Kasumi-1 (cell line): ENCODE data around the gene RITA1.
A peak's percentile ranks its signal among the peaks of the same experiment; 100 is the strongest.

ENCODE experiments used
- DNase-seq, 2 experiments: peaks; one replicate each; lab custom pipeline; 2025; lab: John Stamatoyannopoulos, UW

RITA1 gene

GRCh38 chr12:113174461-113175384 lies 10.8 kb upstream of the RITA1 start:
- DNase-seq, result peak; percentile 40 to 48

- no peak for DNase-seq
Observed at GRCh38 chr12:113179023-113179422, 6.5 kb upstream of the RITA1 start.

GRCh38 chr12:113180333-113180732 lies 5.2 kb upstream of the RITA1 start:
- no peak for DNase-seq

- no peak for DNase-seq
Observed at GRCh38 chr12:113181975-113182374, 3.5 kb upstream of the RITA1 start.

DNA sequence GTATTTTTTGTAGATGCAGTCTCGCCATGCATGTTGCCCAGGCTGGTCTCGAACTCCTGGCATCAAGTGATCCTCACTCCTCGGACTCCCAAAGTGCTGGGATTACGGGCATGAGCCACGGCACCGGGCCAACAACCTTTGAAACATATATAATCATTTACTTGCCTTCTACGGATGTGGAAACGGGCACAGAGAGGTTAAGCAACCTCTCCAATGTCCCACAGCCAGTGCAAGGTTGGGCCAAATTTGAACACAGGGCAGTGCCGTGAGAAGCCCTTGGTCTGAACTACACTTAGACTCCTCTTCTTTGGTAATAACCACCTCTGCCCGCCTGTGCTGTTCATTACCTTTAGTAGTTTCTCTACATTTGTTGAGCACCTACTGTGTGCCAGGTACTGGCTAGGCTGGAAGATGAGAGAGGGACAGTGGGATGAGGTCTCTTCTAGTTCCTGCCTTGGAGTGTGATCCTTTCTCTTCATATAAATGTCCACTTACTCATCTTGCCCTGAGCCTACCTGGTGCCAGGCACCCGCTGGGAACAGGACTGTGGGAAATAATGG lies 2.4 kb upstream of the RITA1 start:
- DNase-seq, result no peak

DNA sequence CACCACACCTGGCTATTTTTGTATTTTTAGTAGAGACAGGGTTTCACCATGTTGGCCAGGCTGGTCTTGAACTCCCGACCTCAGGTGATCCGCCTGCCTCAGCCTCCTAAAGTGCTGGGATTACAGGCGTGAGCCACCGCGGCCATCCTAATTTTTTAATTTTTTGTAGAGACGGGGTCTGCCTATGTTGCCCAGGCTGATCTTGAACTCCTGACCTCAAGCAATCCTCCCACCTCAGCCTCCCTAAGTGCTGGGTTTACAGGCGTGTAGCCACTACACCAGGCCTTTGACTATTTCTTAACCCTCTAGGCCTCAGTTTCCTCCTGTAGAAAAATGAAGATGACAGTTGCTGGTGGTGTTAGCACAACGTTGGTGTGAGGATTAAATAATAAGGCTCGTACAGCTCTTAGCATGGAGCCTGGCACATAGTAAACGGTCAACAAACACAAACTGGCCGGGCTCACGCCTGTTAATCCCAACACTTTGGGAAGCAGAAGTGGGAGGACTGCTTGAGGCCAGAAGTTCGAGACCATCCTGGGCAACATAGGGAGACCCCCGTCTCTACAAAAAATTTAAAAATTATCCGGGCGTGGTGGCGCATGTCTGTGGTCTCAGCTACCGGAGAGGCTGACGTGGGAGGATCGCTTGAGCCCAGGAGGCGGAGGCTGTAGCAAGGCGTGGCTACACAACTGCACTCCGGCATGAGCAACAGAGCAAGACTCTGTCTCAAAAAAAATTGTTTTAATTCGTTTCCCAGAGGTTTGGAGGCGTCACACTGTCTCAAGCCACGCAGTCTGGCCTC lies 1.2 kb upstream of the RITA1 start:
- peak; percentile 87 to 92 for DNase-seq

DNA sequence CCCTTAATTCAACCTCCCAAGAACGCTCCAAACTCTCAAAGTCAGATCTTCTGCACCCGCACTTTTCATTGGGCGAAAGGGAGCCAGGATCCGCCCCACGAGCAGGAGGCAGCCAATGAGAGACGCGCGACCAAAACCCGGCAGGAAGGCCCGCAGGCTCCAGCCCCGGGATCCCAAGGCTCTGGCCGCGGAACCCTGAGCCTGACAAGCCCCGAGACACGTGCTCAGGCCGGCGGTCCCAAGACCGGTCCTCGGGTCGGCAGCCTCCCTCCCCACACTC lies 681 bp upstream of the RITA1 start:
- peak; percentile 92 to 93 for DNase-seq

DNA sequence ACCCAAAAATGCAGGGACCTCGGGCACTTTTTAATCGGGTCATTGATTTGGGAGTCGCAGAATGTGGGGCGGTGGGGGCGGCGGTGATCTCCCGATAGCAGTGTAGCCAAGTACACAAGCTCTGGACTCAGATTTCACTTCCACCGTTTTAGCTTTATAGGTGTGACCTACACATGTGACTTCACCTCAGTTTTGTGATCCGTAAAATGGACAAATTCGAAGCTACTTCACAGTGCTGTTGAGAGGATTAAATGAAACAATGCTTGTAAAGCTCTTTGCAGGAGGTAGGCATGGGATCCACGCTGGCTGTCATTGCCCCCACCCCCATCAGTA lies 478 bp downstream of the RITA1 start:
- DNase-seq, result peak in 1 of 2 experiments; percentile 31

- DNase-seq, result no peak
Observed at GRCh38 chr12:113186666-113187325, 1.3 kb downstream of the RITA1 start.

GRCh38 chr12:113189361-113189760 lies 3.8 kb downstream of the RITA1 start:
- no peak for DNase-seq

- peak in 1 of 2 experiments; percentile 5 for DNase-seq
Observed at GRCh38 chr12:113190761-113191160, 5.2 kb downstream of the RITA1 start.

GRCh38 chr12:113191227-113191626 lies 5.7 kb downstream of the RITA1 start:
- DNase-seq, result no peak

- DNase-seq, result no peak
Observed at GRCh38 chr12:113194971-113195391, 9.5 kb downstream of the RITA1 start.

DNA sequence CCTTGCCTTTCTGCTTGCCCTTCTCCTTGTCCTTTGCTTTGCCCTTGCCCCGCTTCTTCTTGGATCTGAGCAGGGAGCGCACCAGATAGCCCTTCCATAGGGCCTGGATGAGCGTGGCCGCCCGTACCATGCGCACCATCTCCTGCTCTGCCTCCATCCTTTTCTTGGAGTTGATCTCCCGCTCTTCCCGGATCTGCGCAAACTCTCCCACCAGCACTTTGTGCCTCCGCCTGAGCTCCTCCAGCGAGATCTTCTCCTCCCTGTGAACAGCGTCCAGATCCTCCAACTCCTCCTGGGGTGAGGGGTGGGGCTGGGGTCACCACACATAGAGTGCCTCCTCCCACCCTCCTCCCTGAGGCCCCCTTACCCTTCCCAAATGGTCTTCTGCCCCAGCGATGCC lies 10.1 kb downstream of the RITA1 start:
- no peak for DNase-seq

DNA sequence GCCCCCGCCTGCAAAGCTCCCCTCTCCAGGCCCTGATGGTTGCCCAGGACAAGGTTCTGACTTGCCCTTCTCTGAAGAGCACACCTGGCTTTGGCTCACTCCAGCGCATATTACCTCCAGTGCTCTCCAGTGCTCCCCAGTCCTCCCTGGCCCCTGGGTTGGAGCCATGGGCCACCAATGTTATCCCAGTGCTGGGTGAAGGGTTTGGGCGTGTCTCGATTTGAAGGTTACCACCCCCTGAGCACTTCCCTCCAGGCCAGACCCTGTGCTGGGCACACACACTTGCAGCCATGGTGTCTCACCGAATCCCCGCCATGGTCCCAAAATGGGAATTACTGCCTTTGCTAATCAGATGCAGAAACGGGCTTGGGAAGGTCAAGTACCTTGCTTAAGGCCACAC lies 11.1 kb downstream of the RITA1 start:
- no peak for DNase-seq

GRCh38 chr12:113196990-113197389 lies 11.5 kb downstream of the RITA1 start:
- DNase-seq, result peak; percentile 76 to 79

DNA sequence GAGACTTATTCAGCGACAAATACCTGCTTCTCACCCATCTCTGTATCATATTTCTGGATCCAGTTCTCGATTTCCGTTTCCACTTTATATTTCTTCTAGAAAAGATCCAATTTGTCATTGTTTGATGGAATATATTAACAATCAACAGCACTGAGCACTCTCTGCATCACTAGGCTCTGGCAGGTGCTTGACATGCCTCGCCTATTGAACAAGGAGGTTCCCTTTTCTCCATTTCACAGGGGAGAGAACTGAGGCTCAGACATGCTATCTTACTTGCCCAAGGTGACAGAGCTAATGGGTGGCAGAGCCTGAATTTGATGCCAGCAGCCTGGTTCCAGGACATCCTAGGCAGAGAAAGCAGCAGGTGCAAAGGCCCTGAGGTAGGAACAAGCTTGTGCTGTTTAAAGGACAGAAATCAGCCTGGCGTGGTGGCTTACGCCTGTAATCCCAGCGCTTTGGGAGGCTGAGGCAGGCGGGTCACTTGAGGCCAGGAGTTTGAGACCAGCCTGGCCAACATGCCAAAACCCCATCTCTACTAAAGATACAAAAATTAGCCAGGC lies 12.1 kb downstream of the RITA1 start:
- DNase-seq, result no peak

DNA sequence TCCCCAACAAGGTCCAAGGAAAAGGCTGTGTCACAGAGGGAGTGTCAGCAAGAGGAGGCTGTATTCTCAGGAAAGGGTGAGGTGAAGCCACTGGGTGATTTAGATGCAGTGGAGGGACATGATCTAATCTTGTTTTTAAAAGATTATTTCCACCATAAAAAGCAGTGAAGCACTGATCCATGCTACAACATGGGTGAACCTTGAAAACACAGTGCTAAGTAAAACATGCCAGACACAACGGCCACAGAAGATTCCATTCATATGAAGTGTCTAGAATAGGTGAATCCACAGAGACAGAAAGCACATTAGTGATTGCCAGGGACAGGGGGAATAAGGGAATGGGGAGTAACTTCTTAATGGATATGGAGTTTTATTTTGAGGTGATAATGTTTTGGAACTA lies 12.8 kb downstream of the RITA1 start:
- DNase-seq, result no peak

- no peak for DNase-seq
Observed at GRCh38 chr12:113200021-113200797, 14.7 kb downstream of the RITA1 start.

DNA sequence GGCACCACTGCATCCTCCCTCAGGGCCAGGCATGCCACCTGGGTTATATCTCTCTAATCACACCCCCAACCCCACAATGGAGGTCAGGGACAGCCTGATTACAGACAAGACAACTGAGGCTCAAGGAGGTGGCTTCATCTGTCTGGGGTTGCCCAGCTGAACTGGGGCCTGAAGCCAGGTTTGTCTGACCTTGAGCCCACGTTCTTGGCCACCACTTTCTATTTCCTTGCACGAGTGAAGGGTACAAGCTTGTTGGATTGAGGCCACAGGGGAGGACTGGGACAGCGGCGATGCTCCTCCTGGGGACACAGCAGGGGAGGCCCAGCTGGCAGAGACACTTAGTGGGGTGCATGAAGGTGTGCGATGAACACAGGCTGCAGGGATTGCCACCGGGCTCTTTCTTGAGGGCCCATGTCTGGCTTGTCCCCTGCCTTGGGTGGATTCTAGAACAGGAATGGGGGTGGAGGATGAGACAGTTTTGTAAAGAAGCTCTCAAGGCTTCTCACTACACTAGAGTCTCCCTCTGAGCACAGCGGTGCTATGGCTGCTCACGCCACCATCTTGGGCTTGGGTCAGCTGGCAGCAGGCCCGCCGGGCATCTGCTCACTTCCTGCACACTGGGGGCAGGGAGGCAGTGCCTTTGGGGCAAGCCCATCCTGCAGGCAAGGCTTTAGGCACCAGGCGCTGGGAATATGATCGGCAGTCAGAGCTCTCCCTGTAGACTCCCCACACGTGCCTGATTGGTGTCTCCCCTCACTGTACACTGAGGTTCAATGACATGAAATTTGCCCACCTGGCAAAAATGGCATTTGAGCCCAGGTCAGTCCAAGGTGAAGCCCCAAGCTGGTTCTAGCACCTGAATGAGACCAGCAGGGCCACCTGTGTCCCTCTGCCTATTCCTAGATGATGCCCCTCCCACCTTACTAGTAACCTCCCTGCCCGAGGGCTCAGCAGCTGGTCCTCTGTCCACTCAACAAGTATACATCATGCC lies 16.0 kb downstream of the RITA1 start:
- DNase-seq, result no peak
